Caco-2 (cell line): ENCODE results near the gene PPIL1. TPM values are rescaled to one million over a fixed set of nuclear protein-coding genes. Genes with fewer than 3 reads are reported as not detected.

Experiments used
- BruUV-seq: library from RNA; stranded (reverse); fragments of 400-500 nt; replicated peaks from 2 replicates; lab custom pipeline; 2021; lab: Mats Ljungman, UMichigan
- CTCF ChIA-PET: fragments of 300-600 bp; sonication (Branson Sonifier 250); formaldehyde crosslinking; loops from one replicate; lab custom pipeline; 2022; ENCODE audit warnings: antibody characterized with exemption; lab: Charles Lee
- POLR2A ChIA-PET: fragments of 300-600 bp; sonication (Branson Sonifier 250); formaldehyde crosslinking; loops from one replicate; lab custom pipeline; 2022; ENCODE audit warnings: antibody characterized with exemption; lab: Charles Lee
- DNase-seq, 2 experiments: peaks; one replicate each; pipeline versions ENCODE4 v3.0.0 to v3.0.0-alpha.2; 2020 to 2022
- H3K27me3 ChIP-seq: replicated peaks from 2 replicates; pipeline ENCODE4 v1.6.0; 2011; ENCODE audit warnings: low read length; ENCODE audit not compliant: control insufficient read depth, insufficient read depth
- H3K36me3 ChIP-seq: 2 replicates; pipeline ENCODE4 v1.5.1; 2011; ENCODE audit warnings: low read length; ENCODE audit not compliant: control insufficient read depth, insufficient read depth
- H3K4me1 ChIP-seq: fragments of 250-450 bp; sonication (Bioruptor Pico); 2 replicates; pipeline ENCODE4 v1.5.1; 2020; ENCODE audit warnings: mild to moderate bottlenecking
- H3K4me3 ChIP-seq: 2 replicates; pipeline ENCODE4 v1.5.1; 2011; ENCODE audit warnings: low read depth, mild to moderate bottlenecking, control low read depth, low read length
- H3K9me3 ChIP-seq: fragments of 250-450 bp; sonication (Bioruptor Pico); 2 replicates; pipeline ENCODE4 v1.5.1; 2020; ENCODE audit warnings: mild to moderate bottlenecking, moderate library complexity
- H3K27ac Mint-ChIP-seq: one replicate; pipeline ENCODE4 v1.8.0; 2022; ENCODE audit warnings: mixed read lengths; ENCODE audit not compliant: unreplicated experiment
- H3K27me3 Mint-ChIP-seq: one replicate; pipeline ENCODE4 v1.8.0; 2022; ENCODE audit warnings: mixed read lengths; ENCODE audit not compliant: insufficient read depth, unreplicated experiment
- H3K36me3 Mint-ChIP-seq: one replicate; pipeline ENCODE4 v1.8.0; 2022; ENCODE audit warnings: mild to moderate bottlenecking, mixed read lengths; ENCODE audit not compliant: insufficient read depth, unreplicated experiment
- H3K4me1 Mint-ChIP-seq: one replicate; pipeline ENCODE4 v1.8.0; 2022; ENCODE audit warnings: low read depth, mixed read lengths; ENCODE audit not compliant: unreplicated experiment
- H3K4me3 Mint-ChIP-seq: one replicate; pipeline ENCODE4 v1.8.0; 2022; ENCODE audit warnings: mild to moderate bottlenecking, moderate library complexity, mixed read lengths; ENCODE audit not compliant: unreplicated experiment
- H3K9me3 Mint-ChIP-seq: one replicate; pipeline ENCODE4 v1.8.0; 2022; ENCODE audit warnings: mixed read lengths; ENCODE audit not compliant: unreplicated experiment
- intact Hi-C: fragments of 100-400 bp; cut with micrococcal nuclease; formaldehyde crosslinking; loops from one replicate; pipeline ENCODE4 v1.10.0; 2022; ENCODE audit not compliant: unreplicated experiment
- total RNA-seq: library from RNA; stranded (reverse); gene quantifications from 2 replicates; pipeline ENCODE4 v1.2.3, GENCODE V29; 2022
- TF ChIP-seq, protein P1 (sequence below), 2 experiments: fragments of 200-600 bp in 1 of 2; IDR thresholded peaks; 1 replicate in 1 of 2; 2 replicates in 1 of 2; pipeline versions ENCODE4 v1.5.1 to v1.8.0; 2011 to 2022; ENCODE audit warnings: antibody characterized with exemption in 1 of 2, control low read depth in 1 of 2, inconsistent platforms in 1 of 2, low read depth in 1 of 2, low read length in 1 of 2, mild to moderate bottlenecking in 1 of 2, moderate library complexity in 1 of 2; ENCODE audit not compliant: insufficient read depth in 1 of 2, severe bottlenecking in 1 of 2, unreplicated experiment in 1 of 2

Gene PPIL1
- total RNA-seq, 1 experiment from 2014 or later, result 61.2 TPM

GRCh38 chr6:36805096-36805797, 69.4 kb downstream of the PPIL1 start:
- CTCF ChIA-PET, result interaction anchor here (1.2 to 1.4 kb wide), 2 partner anchors 46 to 47 kb away, joined by 6 to 7 read pairs; no protein-coding TSS in a partner anchor
- TF ChIP-seq, protein P1, sequence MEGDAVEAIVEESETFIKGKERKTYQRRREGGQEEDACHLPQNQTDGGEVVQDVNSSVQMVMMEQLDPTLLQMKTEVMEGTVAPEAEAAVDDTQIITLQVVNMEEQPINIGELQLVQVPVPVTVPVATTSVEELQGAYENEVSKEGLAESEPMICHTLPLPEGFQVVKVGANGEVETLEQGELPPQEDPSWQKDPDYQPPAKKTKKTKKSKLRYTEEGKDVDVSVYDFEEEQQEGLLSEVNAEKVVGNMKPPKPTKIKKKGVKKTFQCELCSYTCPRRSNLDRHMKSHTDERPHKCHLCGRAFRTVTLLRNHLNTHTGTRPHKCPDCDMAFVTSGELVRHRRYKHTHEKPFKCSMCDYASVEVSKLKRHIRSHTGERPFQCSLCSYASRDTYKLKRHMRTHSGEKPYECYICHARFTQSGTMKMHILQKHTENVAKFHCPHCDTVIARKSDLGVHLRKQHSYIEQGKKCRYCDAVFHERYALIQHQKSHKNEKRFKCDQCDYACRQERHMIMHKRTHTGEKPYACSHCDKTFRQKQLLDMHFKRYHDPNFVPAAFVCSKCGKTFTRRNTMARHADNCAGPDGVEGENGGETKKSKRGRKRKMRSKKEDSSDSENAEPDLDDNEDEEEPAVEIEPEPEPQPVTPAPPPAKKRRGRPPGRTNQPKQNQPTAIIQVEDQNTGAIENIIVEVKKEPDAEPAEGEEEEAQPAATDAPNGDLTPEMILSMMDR (IDR thresholded peaks at IDR 0.05; ENCODE audit: insufficient read depth in 1 of 2, low read depth in 1 of 2, low read length in 1 of 2, severe bottlenecking in 1 of 2, unreplicated experiment in 1 of 2), result no peak
- no peak overlapping the region for H3K27ac Mint-ChIP-seq
- H3K27me3 ChIP-seq, result no peaks in the 10 kb centered on the region
- H3K36me3 Mint-ChIP-seq, result no peaks in the 10 kb centered on the region
- H3K4me3 ChIP-seq, result no peak overlapping the region
- no peaks in the 10 kb centered on the region for H3K36me3 ChIP-seq
- H3K4me1 ChIP-seq, result no peaks in the 10 kb centered on the region
- no TSS peak for BruUV-seq
- no peaks in the 10 kb centered on the region for H3K27me3 Mint-ChIP-seq
- no peaks in the 10 kb centered on the region for H3K9me3 Mint-ChIP-seq
- H3K4me1 Mint-ChIP-seq, result no peaks in the 10 kb centered on the region
- DNase-seq, result no peak
- POLR2A ChIA-PET, result no interaction called here
- H3K9me3 ChIP-seq, result no peaks in the 10 kb centered on the region
- intact Hi-C loops, result no loop called here
- H3K4me3 Mint-ChIP-seq, result no peak overlapping the region

Other genes with a start within 250 kb of the PPIL1 start
- 3.0 and 3.4 TPM in 2 replicates for gene CDKN1A, start 196.1 kb downstream of the PPIL1 start, total RNA-seq
- gene RAB44, start 177.0 kb downstream of the PPIL1 start, total RNA-seq, result not detected in 2 replicates
- gene CPNE5, start 35.4 kb downstream of the PPIL1 start, total RNA-seq, result not detected in 2 replicates
- 24.4 and 24.5 TPM in 2 replicates for gene C6orf89, start 11.1 kb upstream of the PPIL1 start, total RNA-seq
- gene PI16, start 79.9 kb upstream of the PPIL1 start, total RNA-seq, result not detected in 2 replicates
- 170 and 178 TPM in 2 replicates for gene MTCH1, start 111.4 kb upstream of the PPIL1 start, total RNA-seq
- gene FGD2, start 130.9 kb upstream of the PPIL1 start, total RNA-seq, result not detected in 2 replicates